CD14-positive monocyte (primary cell): ENCODE data around the gene CDH13. TPM values are rescaled to one million over a fixed set of nuclear protein-coding genes. Genes with fewer than 3 reads are reported as not detected.

Source experiments
- DNase-seq, 3 donors: peaks; one replicate each; pipeline ENCODE4 v3.0.0-alpha.2; 2011 to 2022
- H2AFZ ChIP-seq: 2 replicates; pipeline ENCODE4 v1.6.0; 2012; ENCODE audit warnings: mild to moderate bottlenecking, low read depth, low read length, inconsistent platforms; ENCODE audit not compliant: insufficient read depth, poor library complexity, severe bottlenecking
- H3K27ac ChIP-seq, 2 donors: 1 replicate in 1 of 2; 2 replicates in 1 of 2; pipeline ENCODE4 v1.5.1; 2012 to 2013; ENCODE audit warnings: low read length in 2 of 2, control low read depth in 1 of 2, inconsistent platforms in 1 of 2, low read depth in 1 of 2, mild to moderate bottlenecking in 1 of 2
- H3K27me3 ChIP-seq, 2 donors: one replicate each; pipeline versions ENCODE4 v1.6.0 to v1.6.1; 2011 to 2013; ENCODE audit warnings: low read length in 2 of 2; ENCODE audit not compliant: control insufficient read depth in 2 of 2, insufficient read depth in 2 of 2
- H3K36me3 ChIP-seq, 2 donors: replicated peaks in 1 of 2; 1 replicate in 1 of 2; 2 replicates in 1 of 2; pipeline versions ENCODE4 v1.5.1 to v1.6.1; 2012 to 2013; ENCODE audit warnings: low read length in 2 of 2, control low read depth in 1 of 2, inconsistent platforms in 1 of 2, mild to moderate bottlenecking in 1 of 2; ENCODE audit not compliant: insufficient read depth in 2 of 2, control insufficient read depth in 1 of 2
- H3K4me1 ChIP-seq, 2 donors: 1 replicate in 1 of 2; 2 replicates in 1 of 2; pipeline versions ENCODE4 v1.5.1 to v1.6.1; 2012 to 2013; ENCODE audit warnings: low read length in 2 of 2, control low read depth in 1 of 2, inconsistent platforms in 1 of 2, mild to moderate bottlenecking in 1 of 2, moderate library complexity in 1 of 2; ENCODE audit not compliant: insufficient read depth in 2 of 2, control insufficient read depth in 1 of 2
- H3K4me2 ChIP-seq: replicated peaks from 2 replicates; pipeline ENCODE3; 2012; ENCODE audit warnings: low read length, moderate library complexity, mild to moderate bottlenecking; ENCODE audit not compliant: poor library complexity, severe bottlenecking; ENCODE audit errors: extremely low read depth
- H3K4me3 ChIP-seq, 3 experiments: fragments of 200-600 bp in 1 of 3; sonication (generic) in 1 of 3; replicated peaks in 1 of 3; 1 replicate in 2 of 3; 2 replicates in 1 of 3; pipeline ENCODE4 v1.5.1; 2011 to 2013; ENCODE audit warnings: low read length in 3 of 3, mild to moderate bottlenecking in 3 of 3, control low read depth in 2 of 3, low read depth in 2 of 3, inconsistent platforms in 1 of 3, moderate library complexity in 1 of 3
- H3K79me2 ChIP-seq: 2 replicates; pipeline ENCODE4 v1.6.0; 2012; ENCODE audit warnings: mild to moderate bottlenecking, control low read depth, inconsistent platforms, low read length, moderate library complexity; ENCODE audit not compliant: insufficient read depth
- H3K9ac ChIP-seq: 2 replicates; pipeline ENCODE4 v1.6.0; 2017; ENCODE audit warnings: low read length, mild to moderate bottlenecking; ENCODE audit not compliant: insufficient read depth, poor library complexity, severe bottlenecking
- H3K9me3 ChIP-seq, 2 donors: replicated peaks in 1 of 2; 1 replicate in 1 of 2; 2 replicates in 1 of 2; pipeline versions ENCODE4 v1.5.1 to v1.6.1; 2012 to 2013; ENCODE audit warnings: low read length in 2 of 2, control low read depth in 1 of 2; ENCODE audit not compliant: control insufficient read depth in 1 of 2, insufficient read depth in 1 of 2
- H4K20me1 ChIP-seq: 2 replicates; pipeline ENCODE4 v1.6.0; 2012; ENCODE audit warnings: mild to moderate bottlenecking, low read length, control low read depth, moderate library complexity; ENCODE audit not compliant: insufficient read depth
- H3K27ac Mint-ChIP-seq, 7 donors: one replicate each; pipeline ENCODE4 v1.8.0; 2020; ENCODE audit warnings: mild to moderate bottlenecking in 7 of 7, mixed read lengths in 7 of 7, moderate library complexity in 6 of 7, inconsistent platforms in 2 of 7
- H3K27me3 Mint-ChIP-seq, 3 donors: one replicate each; pipeline ENCODE4 v1.8.0; 2021 to 2022; ENCODE audit warnings: low read depth in 3 of 3, mild to moderate bottlenecking in 3 of 3, mixed read lengths in 3 of 3, moderate library complexity in 3 of 3, inconsistent platforms in 1 of 3
- H3K36me3 Mint-ChIP-seq, 2 donors: one replicate each; pipeline ENCODE4 v1.8.0; 2020; ENCODE audit warnings: mixed read lengths in 2 of 2, inconsistent platforms in 1 of 2, mild to moderate bottlenecking in 1 of 2
- H3K4me1 Mint-ChIP-seq: one replicate; pipeline ENCODE4 v1.8.0; 2020; ENCODE audit warnings: mild to moderate bottlenecking, mixed read lengths
- H3K4me3 Mint-ChIP-seq, 2 donors: one replicate each; pipeline ENCODE4 v1.8.0; 2020; ENCODE audit warnings: mild to moderate bottlenecking in 2 of 2, mixed read lengths in 2 of 2, moderate library complexity in 1 of 2
- H3K9me3 Mint-ChIP-seq, 7 donors: one replicate each; pipeline ENCODE4 v1.8.0; 2020 to 2022; ENCODE audit warnings: mixed read lengths in 7 of 7, mild to moderate bottlenecking in 6 of 7, moderate library complexity in 6 of 7, inconsistent platforms in 2 of 7
- WGBS: methylation state at CpG from one replicate; pipeline ENCODE4 v1.1.5; 2013; ENCODE audit warnings: missing lambda C conversion rate; ENCODE audit not compliant: insufficient coverage; 5-methylcytosine and 5-hydroxymethylcytosine counted together
- intact Hi-C, 2 donors: fragments of 100-400 bp; cut with micrococcal nuclease; formaldehyde crosslinking; loops; one replicate each; pipeline versions ENCODE4 v1.15.0 to v1.15.1; 2023
- polyA plus RNA-seq, 3 donors: library from polyadenylated mRNA; depleted of rRNA in 1 of 3; unstranded in 2 of 3; stranded (reverse) in 1 of 3; fragments of 300-500 nt in 2 of 3; fragments of >200 nt in 1 of 3; fragmentation: Illumina TruSeq in 2 of 3; gene quantifications; 1 replicate in 2 of 3; 2 replicates in 1 of 3; pipeline ENCODE4 v1.2.3, GENCODE V29; 2012 to 2021
- TF ChIP-seq, protein P1 (sequence below): fragments of 200-600 bp; IDR thresholded peaks from one replicate; pipeline ENCODE4 v1.8.0; 2022; ENCODE audit warnings: antibody characterized with exemption, mild to moderate bottlenecking

CDH13 gene
- polyA plus RNA-seq, 3 donors, result 0.13 to 0.19 TPM; not detected in 1

DNA sequence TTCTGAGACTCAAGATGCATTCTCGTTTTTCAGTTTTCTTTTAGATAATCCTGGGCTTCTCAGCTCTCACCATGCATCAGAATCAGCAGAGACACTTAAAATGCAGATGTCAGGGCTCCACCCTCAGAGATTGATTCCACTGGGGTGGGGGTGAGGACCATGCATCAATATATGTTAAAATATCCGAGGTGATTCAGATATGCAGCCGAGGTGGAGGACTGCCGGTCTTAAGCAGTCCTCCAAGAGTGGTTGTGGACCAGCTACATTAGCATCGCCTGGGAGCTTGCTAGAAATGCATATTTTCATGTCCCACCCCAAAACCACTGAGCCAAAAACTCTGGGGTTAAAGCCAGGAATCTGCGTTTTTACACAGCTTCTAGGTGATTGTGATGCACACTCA, 501.3 kb downstream of the CDH13 start:
- no peak overlapping the region for H3K4me2 ChIP-seq
- peak overlapping the region in 1 of 2 donors; percentile 30 for H3K4me3 Mint-ChIP-seq
- no peak overlapping the region for H3K4me3 ChIP-seq
- DNase-seq, result no peak
- H3K9me3 Mint-ChIP-seq, result peaks cover 15 to 35% (median 18%) of the 10 kb centered on the region in 7 donors
- no peak overlapping the region for H3K27ac Mint-ChIP-seq
- no peaks in the 10 kb centered on the region for H3K36me3 Mint-ChIP-seq
- H3K9ac ChIP-seq, result no peak overlapping the region
- H3K27ac ChIP-seq, result no peak overlapping the region
- H3K27me3 ChIP-seq, result peaks cover 0 to 13% of the 10 kb centered on the region in 2 donors
- H4K20me1 ChIP-seq, result no peaks in the 10 kb centered on the region
- H2AFZ ChIP-seq, result no peak overlapping the region
- H3K79me2 ChIP-seq, result no peaks in the 10 kb centered on the region
- intact Hi-C loops, result no loop called here
- TF ChIP-seq, protein P1, sequence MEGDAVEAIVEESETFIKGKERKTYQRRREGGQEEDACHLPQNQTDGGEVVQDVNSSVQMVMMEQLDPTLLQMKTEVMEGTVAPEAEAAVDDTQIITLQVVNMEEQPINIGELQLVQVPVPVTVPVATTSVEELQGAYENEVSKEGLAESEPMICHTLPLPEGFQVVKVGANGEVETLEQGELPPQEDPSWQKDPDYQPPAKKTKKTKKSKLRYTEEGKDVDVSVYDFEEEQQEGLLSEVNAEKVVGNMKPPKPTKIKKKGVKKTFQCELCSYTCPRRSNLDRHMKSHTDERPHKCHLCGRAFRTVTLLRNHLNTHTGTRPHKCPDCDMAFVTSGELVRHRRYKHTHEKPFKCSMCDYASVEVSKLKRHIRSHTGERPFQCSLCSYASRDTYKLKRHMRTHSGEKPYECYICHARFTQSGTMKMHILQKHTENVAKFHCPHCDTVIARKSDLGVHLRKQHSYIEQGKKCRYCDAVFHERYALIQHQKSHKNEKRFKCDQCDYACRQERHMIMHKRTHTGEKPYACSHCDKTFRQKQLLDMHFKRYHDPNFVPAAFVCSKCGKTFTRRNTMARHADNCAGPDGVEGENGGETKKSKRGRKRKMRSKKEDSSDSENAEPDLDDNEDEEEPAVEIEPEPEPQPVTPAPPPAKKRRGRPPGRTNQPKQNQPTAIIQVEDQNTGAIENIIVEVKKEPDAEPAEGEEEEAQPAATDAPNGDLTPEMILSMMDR, result no peak
- no peaks in the 10 kb centered on the region for H3K4me1 ChIP-seq
- peaks cover 15 to 23% of the 10 kb centered on the region in 2 donors for H3K9me3 ChIP-seq
- no peaks in the 10 kb centered on the region for H3K36me3 ChIP-seq
- 97% methylated on average over 5 of the region's 6 CpGs for WGBS
- peaks cover 26 to 40% (median 31%) of the 10 kb centered on the region in 3 donors for H3K27me3 Mint-ChIP-seq
- H3K4me1 Mint-ChIP-seq, result no peaks in the 10 kb centered on the region

DNA sequence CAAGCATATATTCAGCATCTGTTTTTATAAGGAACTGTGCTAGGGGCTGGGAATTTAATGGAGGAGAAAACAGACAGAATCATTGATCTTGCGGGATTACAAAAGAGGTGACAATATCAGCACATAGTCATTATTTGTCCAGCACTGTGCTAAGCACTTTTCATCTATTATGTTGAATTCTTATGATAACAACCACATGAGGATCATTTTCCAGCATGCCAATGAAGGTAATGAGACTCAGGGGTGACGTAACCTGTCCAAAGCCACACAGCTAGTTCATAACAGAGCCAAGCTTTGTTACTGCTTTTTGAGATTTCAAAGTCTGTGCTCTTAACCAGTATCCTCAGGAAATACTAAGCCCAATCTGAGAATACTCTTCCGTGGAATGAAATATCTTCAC, 503.3 kb downstream of the CDH13 start:
- no peaks in the 10 kb centered on the region for H3K36me3 Mint-ChIP-seq
- peaks cover 15 to 20% of the 10 kb centered on the region in 2 donors for H3K9me3 ChIP-seq
- no peaks in the 10 kb centered on the region for H3K4me1 Mint-ChIP-seq
- no peak overlapping the region for H3K4me2 ChIP-seq
- intact Hi-C loops, result no loop called here
- H3K4me3 Mint-ChIP-seq, result peak overlapping the region in 1 of 2 donors; percentile 22
- H3K9ac ChIP-seq, result no peak overlapping the region
- H3K27me3 ChIP-seq, result peaks cover 0 to 17% of the 10 kb centered on the region in 2 donors
- DNase-seq, result no peak
- WGBS, result no CpG with 5 or more reads among the region's 3 CpGs
- H3K9me3 Mint-ChIP-seq, result peaks cover 15 to 33% (median 22%) of the 10 kb centered on the region in 7 donors
- no peak overlapping the region for H3K27ac ChIP-seq
- no peaks in the 10 kb centered on the region for H3K79me2 ChIP-seq
- no peak overlapping the region for H2AFZ ChIP-seq
- TF ChIP-seq, protein P1, result no peak
- H3K27ac Mint-ChIP-seq, result no peak overlapping the region
- H3K36me3 ChIP-seq, result no peaks in the 10 kb centered on the region
- H4K20me1 ChIP-seq, result no peaks in the 10 kb centered on the region
- no peak overlapping the region for H3K4me3 ChIP-seq
- peaks cover 25 to 43% (median 32%) of the 10 kb centered on the region in 3 donors for H3K27me3 Mint-ChIP-seq
- H3K4me1 ChIP-seq, result no peaks in the 10 kb centered on the region
